Measurements from ENCODE around the gene CPNE2.

DNA sequence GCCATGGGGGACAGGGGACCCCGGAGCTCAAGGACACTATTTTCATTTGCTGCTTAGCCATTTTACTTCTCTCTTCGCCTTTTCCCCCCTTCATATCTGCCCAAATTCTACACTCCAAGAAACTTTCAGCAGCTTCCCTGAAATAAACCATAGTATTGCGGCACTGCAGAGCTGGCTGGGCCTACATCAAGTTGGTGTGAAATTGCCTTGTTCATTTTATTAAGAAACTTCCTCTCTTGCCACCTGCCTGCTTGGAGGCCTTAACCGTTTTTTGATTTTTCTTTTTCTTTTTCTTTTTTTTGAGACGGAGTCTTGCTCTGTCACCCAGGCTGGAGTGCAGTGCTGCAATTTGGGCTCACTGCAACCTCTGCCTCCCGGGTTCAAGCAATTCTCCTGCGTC, 7.4 kb upstream of the CPNE2 start:
- no peak for TF ChIP-seq POLR2AphosphoS5 (IDR thresholded peaks at IDR 0.05; ENCODE audit: low read depth, low read length)
- TF ChIP-seq SIN3A (IDR thresholded peaks at IDR 0.05; ENCODE audit: borderline replicate concordance, insufficient read depth, low read length): no peak

Data from PFSK-1 (cell line).